IMR-90 (cell line): Measurements from ENCODE around the gene ARRB1. TPM values are rescaled to one million over a fixed set of nuclear protein-coding genes. Genes with fewer than 3 reads are reported as not detected.

Source experiments
- ATAC-seq: fragments of 200-7000 bp; cut with Tn5 transposase; 2 replicates; pipeline ENCODE4 v1.9.1; 2020; ENCODE audit warnings: low read depth, mild to moderate bottlenecking, moderate library complexity
- BruUV-seq: library from RNA; stranded (reverse); fragments of 400-500 nt; replicated peaks from 2 replicates; lab custom pipeline; 2021; lab: Mats Ljungman, UMichigan
- CTCF ChIA-PET: fragments of 300-600 bp; formaldehyde crosslinking; extraction: SDS; loops from one replicate; lab custom pipeline; 2021; ENCODE audit warnings: antibody characterized with exemption; lab: Yijun Ruan, JAX
- POLR2A ChIA-PET: fragments of 300-600 bp; sonication (Branson Sonifier 250); formaldehyde crosslinking; loops from one replicate; lab custom pipeline; 2022; ENCODE audit warnings: antibody characterized with exemption; ENCODE audit not compliant: unreplicated experiment; lab: Charles Lee
- DNase-seq: peaks from one replicate; pipeline ENCODE4 v3.0.0; 2013
- H2AFZ ChIP-seq: replicated peaks from 2 replicates; pipeline ENCODE3; 2013; ENCODE audit warnings: low read length, mild to moderate bottlenecking; ENCODE audit not compliant: poor library complexity
- H2AK5ac ChIP-seq: 2 replicates; pipeline ENCODE4 v1.6.1; 2013; ENCODE audit warnings: low read depth, low read length, inconsistent platforms
- H2AK9ac ChIP-seq: replicated peaks from 2 replicates; pipeline ENCODE3; 2013; ENCODE audit warnings: mild to moderate bottlenecking, low read depth, low read length, moderate library complexity; ENCODE audit not compliant: poor library complexity
- H2BK120ac ChIP-seq: 2 replicates; pipeline ENCODE4 v1.6.1; 2013; ENCODE audit warnings: low read depth, low read length, inconsistent platforms
- H2BK15ac ChIP-seq: 3 replicates; pipeline ENCODE4 v1.6.1; 2013; ENCODE audit warnings: low read depth, low read length, inconsistent platforms
- H2BK20ac ChIP-seq: 2 replicates; pipeline ENCODE4 v1.6.1; 2013; ENCODE audit warnings: low read depth, mild to moderate bottlenecking, inconsistent platforms, low read length, moderate library complexity
- H2BK5ac ChIP-seq: 2 replicates; pipeline ENCODE4 v1.6.1; 2013; ENCODE audit warnings: mild to moderate bottlenecking, low read depth, low read length, inconsistent platforms; ENCODE audit not compliant: poor library complexity, severe bottlenecking
- H3K14ac ChIP-seq: replicated peaks from 2 replicates; pipeline ENCODE4 v1.6.1; 2013; ENCODE audit warnings: low read depth, low read length, inconsistent platforms
- H3K18ac ChIP-seq: 2 replicates; pipeline ENCODE4 v1.6.1; 2013; ENCODE audit warnings: low read depth, low read length, control low read depth
- H3K23ac ChIP-seq: 2 replicates; pipeline ENCODE4 v1.6.1; 2013; ENCODE audit warnings: low read depth, low read length, inconsistent platforms
- H3K27ac ChIP-seq: 2 replicates; pipeline ENCODE4 v1.5.1; 2013; ENCODE audit warnings: mild to moderate bottlenecking, control low read depth, low read length; ENCODE audit not compliant: insufficient read depth
- H3K27me3 ChIP-seq: 2 replicates; pipeline ENCODE4 v1.6.1; 2013; ENCODE audit warnings: low read length; ENCODE audit not compliant: control insufficient read depth, insufficient read depth
- H3K36me3 ChIP-seq: 2 replicates; pipeline ENCODE4 v1.6.1; 2013; ENCODE audit warnings: low read length, mixed read lengths; ENCODE audit not compliant: control insufficient read depth, insufficient read depth
- H3K4ac ChIP-seq: 2 replicates; pipeline ENCODE4 v1.6.1; 2013; ENCODE audit warnings: low read depth, low read length, inconsistent platforms
- H3K4me1 ChIP-seq: 2 replicates; pipeline ENCODE4 v1.6.1; 2013; ENCODE audit warnings: low read length, mixed read lengths; ENCODE audit not compliant: control insufficient read depth, insufficient read depth
- H3K4me2 ChIP-seq: 2 replicates; pipeline ENCODE4 v1.6.1; 2013; ENCODE audit warnings: low read depth, mild to moderate bottlenecking, control low read depth, low read length, moderate library complexity
- H3K4me3 ChIP-seq: 2 replicates; pipeline ENCODE4 v1.5.1; 2013; ENCODE audit warnings: low read depth, mild to moderate bottlenecking, control low read depth, low read length, moderate library complexity; ENCODE audit not compliant: insufficient read depth
- H3K56ac ChIP-seq: 2 replicates; pipeline ENCODE4 v1.6.1; 2013; ENCODE audit warnings: low read length, inconsistent platforms; ENCODE audit not compliant: insufficient read depth; ENCODE audit errors: extremely low read depth
- H3K79me1 ChIP-seq, 2 experiments: 2 replicates each; pipeline ENCODE4 v1.6.1; 2013; ENCODE audit warnings: low read length in 2 of 2, inconsistent platforms in 1 of 2, low read depth in 1 of 2
- H3K9ac ChIP-seq: 2 replicates; pipeline ENCODE4 v1.6.1; 2013; ENCODE audit warnings: low read depth, low read length, control low read depth
- H3K9me1 ChIP-seq: 2 replicates; pipeline ENCODE4 v1.6.1; 2013; ENCODE audit warnings: low read length, inconsistent platforms; ENCODE audit not compliant: insufficient read depth
- H3K9me3 ChIP-seq: 2 replicates; pipeline ENCODE4 v1.6.1; 2013; ENCODE audit warnings: low read length; ENCODE audit not compliant: control insufficient read depth, insufficient read depth
- H4K20me1 ChIP-seq: 2 replicates; pipeline ENCODE4 v1.6.1; 2013; ENCODE audit warnings: low read length, inconsistent platforms; ENCODE audit not compliant: insufficient read depth
- H4K5ac ChIP-seq: 2 replicates; pipeline ENCODE4 v1.6.1; 2013; ENCODE audit warnings: mild to moderate bottlenecking, low read depth, low read length, control low read depth
- H4K8ac ChIP-seq, 2 experiments: 2 replicates each; pipeline ENCODE4 v1.6.1; 2013; ENCODE audit warnings: low read depth in 2 of 2, low read length in 2 of 2, control low read depth in 1 of 2, inconsistent platforms in 1 of 2
- H4K91ac ChIP-seq: 2 replicates; pipeline ENCODE4 v1.6.1; 2013; ENCODE audit warnings: low read depth, low read length, inconsistent platforms; ENCODE audit not compliant: insufficient read depth
- CTCF ChIP-seq: conservative IDR thresholded peaks from 2 replicates; pipeline ENCODE4 v1.5.1; 2012; ENCODE audit warnings: mild to moderate bottlenecking, low read depth, low read length, improper control_type of control experiment
- ELK1 ChIP-seq: fragments of 150-350 bp; IDR thresholded peaks from 2 replicates; pipeline ENCODE4 v1.6.1; 2016; ENCODE audit warnings: low read depth, mild to moderate bottlenecking, low read length, moderate library complexity, borderline replicate concordance
- MAFK ChIP-seq: IDR thresholded peaks from 2 replicates; pipeline ENCODE4 v1.6.1; 2012; ENCODE audit warnings: low read depth, low read length, improper control_type of control experiment
- MAZ ChIP-seq: IDR thresholded peaks from 2 replicates; pipeline ENCODE4 v1.6.1; 2012; ENCODE audit warnings: low read depth, mild to moderate bottlenecking, low read length, improper control_type of control experiment, moderate library complexity, borderline replicate concordance
- RAD21 ChIP-seq: IDR thresholded peaks from 2 replicates; pipeline ENCODE4 v1.6.1; 2012; ENCODE audit warnings: low read length, improper control_type of control experiment
- RCOR1 ChIP-seq: IDR thresholded peaks from 2 replicates; pipeline ENCODE4 v1.6.1; 2012; ENCODE audit warnings: mild to moderate bottlenecking, low read length, improper control_type of control experiment; ENCODE audit not compliant: insufficient replicate concordance
- WGBS, 2 experiments: methylation state at CpG; one replicate each; pipeline versions ENCODE4 v1.1.5 to v1.1.7; 2013; ENCODE audit warnings: missing lambda C conversion rate in 2 of 2; ENCODE audit not compliant: insufficient read length in 1 of 2; ENCODE audit errors: extremely low coverage in 2 of 2; 5-methylcytosine and 5-hydroxymethylcytosine counted together
- dilution Hi-C: fragments of 300-500 bp; cut with HindIII; formaldehyde crosslinking; loops from one replicate; pipeline ENCODE4 v1.14.3; 2018; ENCODE audit warnings: low sequenced_read_pairs; ENCODE audit not compliant: unreplicated experiment
- in situ Hi-C: fragments of 300-500 bp; cut with MboI; formaldehyde crosslinking; loops from 3 replicates; pipeline ENCODE4 v1.14.3; 2019; ENCODE audit warnings: low sequenced_read_pairs, inconsistent platforms, mixed read lengths
- intact Hi-C: fragments of 100-400 bp; cut with micrococcal nuclease; formaldehyde crosslinking; loops from 2 replicates; pipeline ENCODE4 v1.10.0; 2022
- polyA plus RNA-seq, 3 experiments: library from polyadenylated mRNA; depleted of rRNA; stranded (reverse); fragments of >200 nt; gene quantifications; 2 replicates each; pipeline ENCODE4 v1.2.3, GENCODE V29; 2012; ENCODE audit warnings: low replicate concordance in 1 of 3
- total RNA-seq: library from RNA; depleted of rRNA; stranded (reverse); fragments of >200 nt; gene quantifications from 2 replicates; pipeline ENCODE4 v1.2.3, GENCODE V29; 2012

ARRB1 gene
- total and polyA plus RNA-seq, 2 of the 4 experiments (the other 2 are of a cell fraction), result 11.0 to 17.4 TPM

GRCh38 chr11:75308116-75308515, 43.3 kb downstream of the ARRB1 start:
- Histone ChIP-seq H3K9ac (no peak overlapping the region), H3K27me3 (no peaks in the 10 kb centered on the region; the same call in 1 of the 2 replicates), H2AFZ (peak overlapping the region; percentile 49), H3K4me3 (no peak overlapping the region), H3K14ac (no peak overlapping the region), H4K20me1 (no peaks in the 10 kb centered on the region; the same call in 1 of the 2 replicates), H2AK9ac (no peak overlapping the region), H3K18ac (no peak overlapping the region), H3K4me2 (no peak overlapping the region), H2AK5ac (no peak overlapping the region), H3K9me3 (0 out of 2 replicates have a peak, but pooled peaks cover 2% of the 10 kb centered on the region), H3K56ac (no peak overlapping the region), H2BK5ac (no peak overlapping the region), H2BK20ac (no peak overlapping the region), H4K8ac (no peak overlapping the region), H3K9me1 (no peaks in the 10 kb centered on the region), H4K91ac (no peak overlapping the region), H3K23ac (no peak overlapping the region), H3K27ac (no peak overlapping the region), H3K79me1 (no peaks in the 10 kb centered on the region), H3K4me1 (peaks cover 5% of the 10 kb centered on the region; the same call in 1 of the 2 replicates), H4K5ac (no peak overlapping the region), H2BK120ac (no peak overlapping the region), H3K36me3 (peaks cover 2% of the 10 kb centered on the region; the same call in 1 of the 2 replicates), H3K4ac (no peak overlapping the region), H2BK15ac (no peak overlapping the region)
- no TSS peak for BruUV-seq
- ATAC-seq, result peak; percentile 36; the same call in 1 of the 2 replicates
- dilution Hi-C loops (no loop called here), intact Hi-C loops (no loop called here), in situ Hi-C loops (no loop called here)
- CTCF ChIA-PET, result no interaction called here
- DNase-seq, result no peak
- no peak for TF ChIP-seq RAD21
- no peak for TF ChIP-seq ELK1
- TF ChIP-seq MAZ, result no peak
- no peak for TF ChIP-seq CTCF
- no peak for TF ChIP-seq MAFK
- TF ChIP-seq RCOR1, result no peak
- POLR2A ChIA-PET, result no interaction called here
- WGBS, 2 experiments, result 100% methylated on average over 1 of the region's 7 CpGs; no CpG with 5 or more reads in 1 of the 2 experiments
